ENCODE results near the gene GREB1. TPM values are rescaled to one million over a fixed set of nuclear protein-coding genes. Genes with fewer than 3 reads are reported as not detected.

GREB1 gene
- total RNA-seq, 1 experiment from 2014 or later = 0.62 TPM

DNA sequence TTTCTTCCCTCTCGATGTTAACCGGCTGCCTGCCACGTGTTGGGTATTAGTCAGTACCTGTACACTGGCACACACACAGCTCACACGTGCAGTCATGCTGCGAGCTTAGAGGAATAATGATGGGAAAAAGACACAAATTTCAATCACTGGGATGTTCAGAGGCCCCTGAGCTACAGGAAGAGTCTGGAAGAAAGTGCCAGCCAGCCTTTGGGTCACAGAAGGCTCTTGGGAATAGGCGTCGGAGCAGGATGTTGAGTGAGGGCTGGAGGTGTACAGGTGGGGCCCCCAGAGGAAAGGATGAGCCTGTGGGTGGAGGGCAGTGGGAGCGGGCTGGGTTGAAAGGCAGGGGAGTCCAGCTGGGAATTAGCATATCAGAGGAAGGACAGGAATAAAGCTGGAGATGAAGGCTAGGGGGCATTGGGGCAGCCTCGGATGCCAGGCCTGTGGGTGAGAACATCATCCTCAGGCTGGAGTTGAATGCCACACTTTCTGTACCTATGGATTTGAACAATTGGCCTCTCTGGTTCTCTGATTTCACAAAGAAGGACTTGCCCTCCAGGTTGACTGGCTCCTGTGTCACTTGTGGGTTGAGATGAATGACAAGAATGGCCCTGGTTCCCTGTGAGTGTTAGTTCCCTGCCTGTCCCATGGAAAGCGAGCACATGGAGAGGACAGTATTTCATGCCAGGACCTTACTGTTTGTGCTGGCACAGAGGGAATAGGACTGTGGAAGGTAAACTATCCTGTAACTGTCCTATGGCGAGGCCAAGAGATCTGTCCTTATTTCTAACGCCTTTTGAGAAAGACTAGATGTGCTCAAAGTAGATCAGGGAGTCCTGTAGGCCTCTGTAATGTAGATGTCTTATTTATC is 40.6 kb downstream of the GREB1 start:
- no peak overlapping the region for H3K9ac ChIP-seq (ENCODE audit: low read length)
- H4K20me1 ChIP-seq (ENCODE audit: low read length) = no peaks in the 10 kb centered on the region
- ChIA-PET CTCF (no interaction called here), POLR2A (ENCODE audit: unreplicated experiment) (no interaction called here)
- no peak overlapping the region for H2AFZ ChIP-seq (ENCODE audit: low read length)
- no peaks in the 10 kb centered on the region for H3K4me1 ChIP-seq (ENCODE audit: insufficient read depth, low read length)
- no TSS peak for BruUV-seq (replicated peaks)
- H3K27me3 ChIP-seq (ENCODE audit: low read length) = peaks cover 6% of the 10 kb centered on the region; the same call in 1 of the 2 replicates
- DNase-seq (no peak), ATAC-seq (no peak)
- no peaks in the 10 kb centered on the region for H3F3A ChIP-seq (ENCODE audit: low read length, unreplicated experiment)
- H3K4me2 ChIP-seq (ENCODE audit: low read length) = no peak overlapping the region
- H3K9me2 ChIP-seq (replicated peaks; ENCODE audit: low read length) = no peaks in the 10 kb centered on the region
- H3K9me3 ChIP-seq (ENCODE audit: low read length) = no peaks in the 10 kb centered on the region
- no peak overlapping the region for H3K4me3 ChIP-seq (ENCODE audit: low read length)
- no peaks in the 10 kb centered on the region for H3K36me3 ChIP-seq (ENCODE audit: low read depth, low read length)
- intact Hi-C loops (cut with micrococcal nuclease) = no loop called here
- TF ChIP-seq, protein P1, sequence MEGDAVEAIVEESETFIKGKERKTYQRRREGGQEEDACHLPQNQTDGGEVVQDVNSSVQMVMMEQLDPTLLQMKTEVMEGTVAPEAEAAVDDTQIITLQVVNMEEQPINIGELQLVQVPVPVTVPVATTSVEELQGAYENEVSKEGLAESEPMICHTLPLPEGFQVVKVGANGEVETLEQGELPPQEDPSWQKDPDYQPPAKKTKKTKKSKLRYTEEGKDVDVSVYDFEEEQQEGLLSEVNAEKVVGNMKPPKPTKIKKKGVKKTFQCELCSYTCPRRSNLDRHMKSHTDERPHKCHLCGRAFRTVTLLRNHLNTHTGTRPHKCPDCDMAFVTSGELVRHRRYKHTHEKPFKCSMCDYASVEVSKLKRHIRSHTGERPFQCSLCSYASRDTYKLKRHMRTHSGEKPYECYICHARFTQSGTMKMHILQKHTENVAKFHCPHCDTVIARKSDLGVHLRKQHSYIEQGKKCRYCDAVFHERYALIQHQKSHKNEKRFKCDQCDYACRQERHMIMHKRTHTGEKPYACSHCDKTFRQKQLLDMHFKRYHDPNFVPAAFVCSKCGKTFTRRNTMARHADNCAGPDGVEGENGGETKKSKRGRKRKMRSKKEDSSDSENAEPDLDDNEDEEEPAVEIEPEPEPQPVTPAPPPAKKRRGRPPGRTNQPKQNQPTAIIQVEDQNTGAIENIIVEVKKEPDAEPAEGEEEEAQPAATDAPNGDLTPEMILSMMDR (conservative IDR thresholded peaks at IDR 0.05; ENCODE audit: low read depth, low read length) = no peak
- TF ChIP-seq EZH2 (IDR thresholded peaks at IDR 0.05; ENCODE audit: low read length, unreplicated experiment) (no peak), EZH2phosphoT487 (IDR thresholded peaks at IDR 0.05; ENCODE audit: borderline replicate concordance, low read length) (no peak)
- H3K27ac ChIP-seq (ENCODE audit: low read length) = no peak overlapping the region
- no peaks in the 10 kb centered on the region for H3K79me2 ChIP-seq (ENCODE audit: low read length)

DNA sequence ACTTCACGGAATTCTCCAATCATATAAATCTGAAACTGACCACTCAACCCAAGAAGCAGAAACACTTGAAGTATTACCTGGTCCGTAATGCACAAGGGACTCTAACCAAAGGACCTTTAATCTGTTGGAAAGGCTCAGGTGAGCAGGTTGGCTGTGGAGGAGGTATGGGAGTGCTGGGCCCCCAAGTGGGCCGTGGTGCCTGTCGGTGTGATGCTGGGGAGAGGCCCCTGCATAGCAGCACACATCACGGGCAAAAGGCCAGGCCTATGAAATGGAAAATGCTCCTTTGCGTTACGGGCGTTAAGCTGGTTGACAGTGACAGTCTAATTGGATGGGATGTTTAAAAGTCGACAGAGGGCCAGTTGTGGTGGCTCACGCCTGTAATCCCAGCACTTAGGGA is 42.6 kb downstream of the GREB1 start:
- Histone ChIP-seq H3K4me3 (ENCODE audit: low read length) (no peak overlapping the region), H3K9me2 (replicated peaks; ENCODE audit: low read length) (no peaks in the 10 kb centered on the region), H3K27ac (ENCODE audit: low read length) (no peak overlapping the region), H2AFZ (ENCODE audit: low read length) (no peak overlapping the region), H3K9ac (ENCODE audit: low read length) (no peak overlapping the region), H3F3A (ENCODE audit: low read length, unreplicated experiment) (no peaks in the 10 kb centered on the region), H3K27me3 (ENCODE audit: low read length) (no peaks in the 10 kb centered on the region), H3K79me2 (ENCODE audit: low read length) (no peaks in the 10 kb centered on the region), H4K20me1 (ENCODE audit: low read length) (no peaks in the 10 kb centered on the region), H3K9me3 (ENCODE audit: low read length) (no peaks in the 10 kb centered on the region), H3K36me3 (ENCODE audit: low read depth, low read length) (no peaks in the 10 kb centered on the region), H3K4me2 (ENCODE audit: low read length) (no peak overlapping the region), H3K4me1 (ENCODE audit: insufficient read depth, low read length) (no peaks in the 10 kb centered on the region)
- ATAC-seq (no peak), DNase-seq (no peak)
- TF ChIP-seq, protein P1 (conservative IDR thresholded peaks at IDR 0.05; ENCODE audit: low read depth, low read length) = no peak
- TF ChIP-seq EZH2 (IDR thresholded peaks at IDR 0.05; ENCODE audit: low read length, unreplicated experiment) (no peak), EZH2phosphoT487 (IDR thresholded peaks at IDR 0.05; ENCODE audit: borderline replicate concordance, low read length) (no peak)
- intact Hi-C loops (cut with micrococcal nuclease) = no loop called here
- POLR2A ChIA-PET (ENCODE audit: unreplicated experiment) = no interaction called here
- CTCF ChIA-PET = no interaction called here
- BruUV-seq (replicated peaks) = no TSS peak
